Measurements from ENCODE around the gene HSH2D.
"Not testable (repeated sequence)": the region's sequence is repeated elsewhere in the genome, so short reads cannot be mapped to it uniquely, and the experiment has no call there.

HSH2D gene

GRCh38 chr19:16159655-16160054 is 16.2 kb downstream of the HSH2D start:
- no peak for DNase-seq

GRCh38 chr19:16160445-16160942 is 17.0 kb downstream of the HSH2D start:
- no peak for DNase-seq

- peak; percentile 70 to 76 for DNase-seq
Measured at GRCh38 chr19:16160943-16161560, 17.6 kb downstream of the HSH2D start.

- DNase-seq = peak; percentile 57 to 79
Measured at GRCh38 chr19:16161840-16162239, 18.4 kb downstream of the HSH2D start.

GRCh38 chr19:16164222-16164890 is 20.9 kb downstream of the HSH2D start:
- no peak for DNase-seq

- DNase-seq = no peak
Measured at GRCh38 chr19:16166417-16166816, 22.9 kb downstream of the HSH2D start.

- DNase-seq = no peak
Measured at GRCh38 chr19:16167055-16167454, 23.6 kb downstream of the HSH2D start.

- no peak for DNase-seq
Measured at GRCh38 chr19:16168465-16169081, 25.1 kb downstream of the HSH2D start.

DNA sequence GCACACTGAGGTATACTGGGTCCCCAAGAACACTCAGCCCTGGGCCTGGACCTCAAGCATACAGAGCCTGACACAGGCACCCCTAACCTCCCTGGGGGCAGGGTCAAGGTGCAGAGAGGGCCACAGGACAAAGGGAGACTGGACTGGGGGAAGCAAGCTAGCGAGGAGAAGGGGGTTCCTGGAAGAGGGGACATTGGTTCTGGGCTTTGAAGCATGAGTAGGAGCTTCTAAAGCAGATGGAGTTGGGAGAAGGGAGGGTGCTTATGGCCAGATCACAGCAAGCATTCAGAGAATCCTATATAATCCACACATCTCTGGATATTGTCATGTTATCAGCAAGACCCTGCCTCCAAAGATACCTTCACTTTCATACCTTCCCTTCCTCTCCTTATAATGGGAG is 26.6 kb downstream of the HSH2D start:
- DNase-seq = no peak

- DNase-seq = no peak
Measured at GRCh38 chr19:16175954-16176353, 32.5 kb downstream of the HSH2D start.

GRCh38 chr19:16178866-16179265 is 35.4 kb downstream of the HSH2D start:
- DNase-seq = not testable (repeated sequence)

DNA sequence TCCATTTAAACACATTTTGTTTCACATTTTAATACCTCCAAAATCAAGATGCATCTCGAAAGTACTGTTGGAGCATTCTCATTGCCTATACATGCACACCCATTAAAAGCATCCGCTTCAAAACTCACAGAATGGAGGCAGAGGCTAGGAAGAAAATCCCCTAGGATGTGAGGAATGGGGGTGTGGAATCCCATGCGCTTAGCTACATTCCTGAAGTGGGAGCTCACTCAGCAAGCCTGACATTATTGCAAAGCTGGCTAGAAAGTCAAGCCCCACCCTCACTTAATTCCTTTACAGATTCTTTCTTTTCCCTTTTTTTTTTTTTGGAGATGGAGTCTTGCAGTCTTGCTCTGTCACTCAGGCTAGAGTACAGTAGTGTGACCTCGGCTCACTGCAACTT is 37.1 kb downstream of the HSH2D start:
- DNase-seq = peak; percentile 17 to 27

DNA sequence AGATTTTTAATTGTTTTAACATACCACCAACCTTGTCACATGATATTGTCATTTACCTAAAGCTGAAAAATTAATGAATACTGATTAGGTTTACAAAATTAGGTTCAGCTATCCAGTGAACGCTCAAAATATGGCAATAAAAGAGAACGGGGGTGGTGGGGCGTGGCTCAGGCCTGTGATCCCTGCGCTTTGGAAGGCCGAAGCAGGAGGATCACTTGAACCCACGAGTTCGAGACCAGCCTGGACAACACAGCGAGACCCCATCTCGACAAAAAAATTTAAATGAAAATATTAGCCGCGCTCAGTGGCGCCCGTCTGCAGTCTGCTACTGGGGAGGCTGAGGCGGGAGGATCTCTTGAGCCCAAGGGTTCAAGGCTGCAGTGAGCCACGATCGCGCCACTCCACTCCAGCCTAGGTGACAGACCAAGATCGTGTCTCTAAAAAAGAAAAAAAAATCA is 41.2 kb downstream of the HSH2D start:
- DNase-seq = no peak

- DNase-seq = peak; percentile 96 to 97
Measured at GRCh38 chr19:16185123-16185767, 41.8 kb downstream of the HSH2D start, which contains the start of gene FAM32A. Gene FAM32A (plus strand): TSS chr19:16185410. CDS start chr19:16185443, 33 bp downstream.

GRCh38 chr19:16185768-16186123 is 42.3 kb downstream of the HSH2D start:
- peak in 1 of 2 experiments; percentile 33 for DNase-seq

DNA sequence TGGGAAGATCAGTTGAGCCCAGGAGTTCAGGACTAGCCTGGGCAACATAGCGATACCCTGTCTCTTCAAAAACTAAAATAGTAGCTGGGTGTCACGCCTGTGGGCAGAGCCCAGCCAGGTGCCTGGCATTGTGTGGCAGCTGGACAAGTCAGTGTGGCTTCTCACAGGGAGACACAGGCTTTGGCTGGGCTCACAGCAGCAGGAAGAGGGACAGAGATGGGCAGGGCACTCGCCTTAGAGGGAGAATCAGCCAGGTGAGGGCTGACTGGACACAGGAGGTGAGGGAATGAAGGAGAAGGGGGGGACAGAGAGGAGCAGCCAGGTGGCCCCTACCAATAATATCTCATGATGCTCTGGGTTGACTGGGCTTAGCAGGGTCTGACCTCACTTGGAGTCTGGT is 45.0 kb downstream of the HSH2D start:
- DNase-seq = no peak

DNA sequence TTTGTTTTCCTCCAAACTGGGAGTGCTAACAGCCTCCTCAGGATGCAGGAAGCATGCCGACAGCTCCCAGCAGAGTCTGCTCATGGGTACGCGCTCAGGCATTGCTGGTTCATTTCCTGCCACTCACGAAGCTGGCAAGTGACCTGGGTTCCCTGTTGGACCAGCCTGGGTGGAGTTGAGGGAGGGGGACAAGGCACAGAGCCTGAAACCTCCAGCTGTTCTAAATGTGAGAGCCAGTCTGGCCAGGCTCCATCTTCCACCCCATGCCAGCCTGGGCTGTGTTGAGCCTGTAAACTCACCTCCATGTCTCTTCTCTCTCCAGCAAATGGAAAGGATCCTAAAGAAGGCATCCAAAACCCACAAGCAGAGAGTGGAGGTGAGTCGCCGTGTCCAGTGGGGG is 46.7 kb downstream of the HSH2D start:
- no peak for DNase-seq

- DNase-seq = no peak
Measured at GRCh38 chr19:16190736-16191135, 47.3 kb downstream of the HSH2D start.

DNA sequence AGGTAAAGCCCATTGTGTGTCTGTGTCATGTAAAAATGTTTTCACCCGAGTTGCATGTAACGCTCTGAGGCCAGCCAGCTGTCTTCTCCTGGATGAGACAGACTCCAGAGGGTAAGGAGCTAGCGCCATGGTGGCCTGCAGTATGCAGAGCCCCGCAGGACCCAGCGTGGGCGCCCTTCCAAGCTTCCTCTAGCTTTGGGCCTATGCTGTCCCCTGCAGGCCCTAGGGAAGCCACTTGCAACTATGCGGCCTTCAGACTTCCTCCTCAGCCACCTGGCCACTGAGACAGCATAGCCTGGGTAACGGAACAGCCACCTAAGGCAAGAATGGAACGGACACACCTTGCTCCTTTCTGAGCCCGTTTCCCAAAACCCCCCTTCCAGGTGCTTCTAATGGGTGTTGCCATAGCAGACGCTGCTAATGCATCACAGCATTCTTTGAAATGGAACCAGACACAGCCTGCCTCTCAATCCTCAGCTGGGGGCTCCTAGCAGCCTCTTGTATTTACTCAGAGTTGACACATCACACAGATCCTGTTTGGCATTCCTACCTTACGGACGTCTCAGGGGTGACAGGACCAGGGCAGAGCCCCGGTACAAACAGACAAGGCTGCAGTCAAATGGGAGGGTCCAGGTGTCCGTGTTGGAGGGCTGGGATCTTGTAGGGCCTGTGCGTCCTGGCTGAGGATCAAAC is 47.9 kb downstream of the HSH2D start:
- DNase-seq = no peak

DNA sequence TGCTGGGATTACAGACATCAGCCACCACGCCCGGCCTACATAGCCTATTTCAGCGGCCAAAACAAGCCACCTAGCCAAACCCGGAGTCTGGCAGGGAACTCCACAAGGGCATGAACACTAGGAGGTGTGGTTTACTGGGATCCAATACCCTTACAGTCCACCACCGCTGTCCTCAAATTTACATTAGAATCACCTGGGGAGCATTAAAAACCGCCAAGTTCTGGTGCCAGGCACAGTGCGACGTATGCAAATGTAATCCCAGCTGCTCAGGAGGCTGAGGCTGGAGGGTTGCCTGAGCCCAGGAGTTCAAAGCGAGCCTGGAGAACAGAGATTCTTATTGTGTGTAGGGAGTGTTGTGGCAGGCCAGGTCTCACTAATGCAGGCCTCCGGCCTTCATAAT is 50.0 kb downstream of the HSH2D start:
- no peak for DNase-seq

- DNase-seq = no peak
Measured at GRCh38 chr19:16197188-16197621, 53.7 kb downstream of the HSH2D start.

DNA sequence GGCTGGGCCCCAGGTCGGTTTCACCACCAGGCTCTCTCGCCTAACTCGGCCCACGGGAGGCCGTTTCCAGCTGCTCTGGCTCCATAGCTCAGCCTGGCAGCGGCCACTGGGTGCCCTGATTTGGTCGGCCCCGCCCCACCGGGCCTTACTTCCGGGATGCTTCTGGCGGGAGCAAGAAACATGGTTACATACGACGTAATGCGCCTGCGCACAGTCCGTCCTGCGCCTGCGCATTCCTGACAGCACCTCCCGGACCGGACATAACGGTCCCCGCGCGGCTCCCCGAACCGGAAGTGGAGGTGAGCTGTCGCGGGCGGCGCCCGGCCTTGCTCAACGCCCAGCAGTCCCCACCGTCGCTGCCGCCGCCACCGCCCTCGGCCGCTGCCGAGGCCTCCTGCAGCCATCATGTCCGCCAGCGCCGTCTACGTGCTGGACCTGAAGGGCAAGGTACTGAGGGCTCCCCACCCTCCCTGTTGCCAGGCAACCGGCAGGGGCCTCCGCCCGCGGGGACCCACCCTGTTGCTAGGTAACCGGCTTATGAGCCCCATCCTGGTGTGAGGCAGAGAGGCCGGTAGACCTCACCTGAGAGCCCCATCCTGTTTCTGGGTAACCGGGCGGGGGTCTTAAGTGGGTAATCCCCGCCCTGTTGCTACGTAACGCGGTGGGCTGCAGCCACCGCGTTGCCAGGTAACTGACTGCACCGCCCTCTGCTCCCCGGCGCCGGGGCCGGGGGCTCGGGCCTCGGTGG is 54.3 kb downstream of the HSH2D start, which contains the start of gene AP1M1:
TSS of gene AP1M1 (plus strand) at position 290 of the 748 bp plus-strand sequence. CDS start at position 406, 116 bp downstream.
- peak; percentile 82 to 95 for DNase-seq
